Esophagus (tissue), 2 donors: Measurements from ENCODE around the gene HS2ST1. TPM values are rescaled to one million over a fixed set of nuclear protein-coding genes. Genes with fewer than 3 reads are reported as not detected.

ENCODE experiments used
- H3K27ac ChIP-seq, 2 donors: one replicate each; pipeline ENCODE4 v1.5.1; 2013; ENCODE audit warnings: low read depth in 2 of 2, mild to moderate bottlenecking in 2 of 2, inconsistent platforms in 1 of 2, low read length in 1 of 2, moderate library complexity in 1 of 2
- H3K27me3 ChIP-seq, 2 donors: one replicate each; pipeline ENCODE4 v1.6.1; 2013; ENCODE audit warnings: low read length in 2 of 2, control low read depth in 1 of 2, mild to moderate bottlenecking in 1 of 2; ENCODE audit not compliant: insufficient read depth in 2 of 2, control insufficient read depth in 1 of 2
- H3K36me3 ChIP-seq, 2 donors: one replicate each; pipeline ENCODE4 v1.6.1; 2013; ENCODE audit warnings: low read length in 1 of 2; ENCODE audit not compliant: control insufficient read depth in 2 of 2, insufficient read depth in 2 of 2
- H3K4me1 ChIP-seq, 2 donors: one replicate each; pipeline ENCODE4 v1.6.1; 2013; ENCODE audit warnings: low read length in 1 of 2; ENCODE audit not compliant: control insufficient read depth in 2 of 2, insufficient read depth in 2 of 2
- H3K4me3 ChIP-seq, 2 donors: one replicate each; pipeline ENCODE4 v1.5.1; 2013; ENCODE audit warnings: low read length in 2 of 2, mild to moderate bottlenecking in 2 of 2, low read depth in 1 of 2, moderate library complexity in 1 of 2
- H3K9me3 ChIP-seq, 2 donors: one replicate each; pipeline ENCODE4 v1.6.1; 2013; ENCODE audit warnings: mild to moderate bottlenecking in 2 of 2, low read depth in 1 of 2, low read length in 1 of 2, moderate library complexity in 1 of 2; ENCODE audit not compliant: control insufficient read depth in 2 of 2, insufficient read depth in 1 of 2
- WGBS, 2 donors: extraction: QIAGEN DNeasy Blood & Tissue Kit; methylation state at CpG; one replicate each; pipeline ENCODE4 v1.1.7; 2013; 5-methylcytosine and 5-hydroxymethylcytosine counted together
- polyA plus RNA-seq, 2 donors: library from polyadenylated mRNA; stranded (reverse); fragments of 200-250 nt; gene quantifications; one replicate each; pipeline ENCODE4 v1.2.3, GENCODE V29; 2013
- donor health status: healthy with polysubstance abuse.
- donor health status: Bipolar disorder and iron deficiency.

HS2ST1 gene
- polyA plus RNA-seq, 2 donors, result 2.7 to 3.8 TPM

GRCh38 chr1:86940599-86940998, 26.2 kb downstream of the HS2ST1 start:
- H3K4me1 ChIP-seq, result no peaks in the 10 kb centered on the region
- H3K36me3 ChIP-seq, result no peaks in the 10 kb centered on the region
- no peaks in the 10 kb centered on the region for H3K9me3 ChIP-seq
- H3K27ac ChIP-seq, result no peak overlapping the region
- 98 to 99% methylated on average over 2 of the region's 2 CpGs for whole genome bisulfite sequencing, 2 donors
- H3K4me3 ChIP-seq, result no peak overlapping the region
- no peaks in the 10 kb centered on the region for H3K27me3 ChIP-seq

GRCh38 chr1:86942042-86942441, 27.6 kb downstream of the HS2ST1 start:
- Histone ChIP-seq H3K27me3 (no peaks in the 10 kb centered on the region), H3K4me1 (no peaks in the 10 kb centered on the region), H3K36me3 (no peaks in the 10 kb centered on the region), H3K4me3 (no peak overlapping the region), H3K27ac (no peak overlapping the region), H3K9me3 (no peaks in the 10 kb centered on the region)
- WGBS, 2 donors, result 25 to 32% methylated on average over 1 of the region's 1 CpG

- Histone ChIP-seq H3K27ac (no peak overlapping the region), H3K4me1 (no peaks in the 10 kb centered on the region), H3K4me3 (no peak overlapping the region), H3K36me3 (no peaks in the 10 kb centered on the region), H3K27me3 (no peaks in the 10 kb centered on the region), H3K9me3 (no peaks in the 10 kb centered on the region)
Observed at GRCh38 chr1:86942743-86943142, 28.3 kb downstream of the HS2ST1 start.

GRCh38 chr1:86948212-86948611, 33.8 kb downstream of the HS2ST1 start:
- 80 to 81% methylated on average over 5 of the region's 5 CpGs for WGBS, 2 donors
- Histone ChIP-seq H3K4me3 (no peak overlapping the region), H3K36me3 (no peaks in the 10 kb centered on the region), H3K9me3 (no peaks in the 10 kb centered on the region), H3K4me1 (no peaks in the 10 kb centered on the region), H3K27me3 (no peaks in the 10 kb centered on the region), H3K27ac (no peak overlapping the region)

GRCh38 chr1:86950712-86951419, 36.4 kb downstream of the HS2ST1 start:
- no peak overlapping the region for H3K27ac ChIP-seq
- no peaks in the 10 kb centered on the region for H3K27me3 ChIP-seq
- no peak overlapping the region for H3K4me3 ChIP-seq
- 92 to 93% methylated on average over 5 of the region's 5 CpGs for WGBS, 2 donors
- no peaks in the 10 kb centered on the region for H3K9me3 ChIP-seq
- H3K4me1 ChIP-seq, result no peaks in the 10 kb centered on the region
- no peaks in the 10 kb centered on the region for H3K36me3 ChIP-seq

- Histone ChIP-seq H3K27me3 (no peaks in the 10 kb centered on the region), H3K36me3 (no peaks in the 10 kb centered on the region), H3K9me3 (no peaks in the 10 kb centered on the region), H3K27ac (no peak overlapping the region), H3K4me1 (no peaks in the 10 kb centered on the region), H3K4me3 (no peak overlapping the region)
- 89 to 91% methylated on average over 1 of the region's 1 CpG for WGBS, 2 donors
Observed at GRCh38 chr1:86951430-86951829, 37.0 kb downstream of the HS2ST1 start.

- H3K9me3 ChIP-seq, result no peaks in the 10 kb centered on the region
- WGBS, 2 donors, result 67 to 75% methylated on average over 3 of the region's 3 CpGs
- H3K36me3 ChIP-seq, result no peaks in the 10 kb centered on the region
- no peak overlapping the region for H3K27ac ChIP-seq
- no peaks in the 10 kb centered on the region for H3K4me1 ChIP-seq
- H3K4me3 ChIP-seq, result no peak overlapping the region
- no peaks in the 10 kb centered on the region for H3K27me3 ChIP-seq
Observed at GRCh38 chr1:86953167-86953566, 38.7 kb downstream of the HS2ST1 start.

- WGBS, 2 donors, result 89 to 91% methylated on average over 3 of the region's 3 CpGs
- H3K9me3 ChIP-seq, result no peaks in the 10 kb centered on the region
- H3K27me3 ChIP-seq, result no peaks in the 10 kb centered on the region
- no peaks in the 10 kb centered on the region for H3K4me1 ChIP-seq
- no peak overlapping the region for H3K4me3 ChIP-seq
- H3K36me3 ChIP-seq, result no peaks in the 10 kb centered on the region
- no peak overlapping the region for H3K27ac ChIP-seq
Observed at GRCh38 chr1:86955678-86956077, 41.2 kb downstream of the HS2ST1 start.

GRCh38 chr1:86956221-86956620, 41.8 kb downstream of the HS2ST1 start:
- H3K27ac ChIP-seq, result no peak overlapping the region
- no peaks in the 10 kb centered on the region for H3K27me3 ChIP-seq
- no peaks in the 10 kb centered on the region for H3K9me3 ChIP-seq
- H3K4me1 ChIP-seq, result no peaks in the 10 kb centered on the region
- H3K36me3 ChIP-seq, result no peaks in the 10 kb centered on the region
- H3K4me3 ChIP-seq, result no peak overlapping the region

- no peak overlapping the region for H3K27ac ChIP-seq
- H3K9me3 ChIP-seq, result no peaks in the 10 kb centered on the region
- H3K4me3 ChIP-seq, result no peak overlapping the region
- H3K36me3 ChIP-seq, result no peaks in the 10 kb centered on the region
- no peaks in the 10 kb centered on the region for H3K27me3 ChIP-seq
- H3K4me1 ChIP-seq, result no peaks in the 10 kb centered on the region
Observed at GRCh38 chr1:86957221-86957620, 42.8 kb downstream of the HS2ST1 start.
